Limb (tissue), 2 donors: ENCODE results near the gene TEX51.

Experiments used
- DNase-seq, 2 donors: peaks; one replicate each; pipeline ENCODE4 v3.0.0-alpha.2; 2016; ENCODE audit errors: extremely low spot score in 2 of 2

The TEX51 gene

GRCh38 chr2:126878601-126879000 is 20.1 kb upstream of the TEX51 start:
- DNase-seq = no peak

DNA sequence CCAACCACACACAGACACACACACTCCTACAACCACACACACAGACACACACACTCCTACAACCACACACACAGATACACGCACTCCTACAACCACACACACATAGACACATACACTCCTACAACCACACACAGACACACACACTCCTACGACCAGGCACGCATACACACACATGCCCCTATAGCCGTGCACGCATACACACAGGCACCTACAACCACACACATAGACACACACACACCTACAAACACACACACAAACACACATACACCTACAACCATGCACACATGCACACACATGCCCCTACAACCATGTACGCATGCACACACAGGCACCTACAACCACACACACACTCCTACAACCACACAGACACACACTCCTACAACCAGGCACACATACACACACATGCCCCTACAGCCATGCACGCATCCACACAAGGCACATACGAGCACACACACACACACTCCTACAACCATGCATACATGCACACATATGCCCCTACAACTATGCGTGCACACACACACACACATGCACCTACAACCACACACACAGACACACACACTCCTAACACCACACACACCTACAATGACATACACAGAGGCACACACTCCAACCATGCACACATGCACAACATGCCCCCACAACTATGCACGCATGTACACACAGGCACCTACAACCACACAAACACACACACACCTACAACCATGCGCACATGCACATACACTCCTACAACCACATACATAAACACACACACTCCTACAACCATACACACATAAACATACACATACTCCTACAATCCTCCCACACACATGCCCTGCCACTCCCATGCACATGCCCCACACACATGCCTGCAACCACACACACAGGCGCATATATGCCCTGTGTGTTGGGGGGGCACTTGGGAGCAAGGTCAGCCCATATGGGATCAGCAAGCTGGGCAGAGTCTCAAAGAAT is 19.1 kb upstream of the TEX51 start:
- DNase-seq = no peak

DNA sequence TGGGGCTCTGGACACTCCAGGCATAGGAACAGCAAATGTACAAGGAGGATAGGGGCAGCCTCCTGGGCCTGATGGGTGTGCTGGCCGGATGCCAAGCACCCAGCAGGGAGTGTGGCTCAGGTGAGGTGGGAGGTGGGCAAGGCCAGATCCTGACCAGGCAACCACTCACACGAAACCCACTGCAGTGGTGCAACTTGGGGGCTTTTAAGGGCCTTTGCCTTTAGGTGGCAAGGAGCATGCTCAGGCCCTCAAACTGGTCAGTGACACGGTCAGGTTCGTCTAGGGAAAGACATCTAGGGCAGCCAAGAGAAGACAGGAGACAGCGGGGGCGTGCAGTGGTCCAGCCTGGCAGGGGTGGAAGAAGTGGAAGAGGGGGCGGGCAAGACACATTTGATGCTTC is 18.4 kb upstream of the TEX51 start:
- DNase-seq = peak in 1 of 2 donors; percentile 17

DNA sequence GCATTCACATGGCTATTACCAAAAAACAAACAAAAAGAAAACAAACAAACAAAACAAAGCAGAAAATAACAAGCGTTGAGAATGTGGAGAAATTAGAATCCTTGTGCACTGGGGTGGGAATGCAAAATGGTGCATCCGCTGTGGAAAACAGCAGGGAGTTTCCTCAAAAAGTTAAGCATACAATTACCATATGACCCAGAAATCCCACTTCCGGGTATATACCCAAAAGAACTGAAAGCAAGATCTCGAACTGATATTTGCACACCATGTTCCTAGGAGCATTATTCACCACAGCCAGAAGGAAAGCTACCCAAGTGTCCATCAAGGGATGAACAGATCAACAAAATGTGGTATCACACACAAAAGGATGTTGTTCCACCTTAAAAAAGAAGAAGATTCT is 17.9 kb upstream of the TEX51 start:
- no peak for DNase-seq

DNA sequence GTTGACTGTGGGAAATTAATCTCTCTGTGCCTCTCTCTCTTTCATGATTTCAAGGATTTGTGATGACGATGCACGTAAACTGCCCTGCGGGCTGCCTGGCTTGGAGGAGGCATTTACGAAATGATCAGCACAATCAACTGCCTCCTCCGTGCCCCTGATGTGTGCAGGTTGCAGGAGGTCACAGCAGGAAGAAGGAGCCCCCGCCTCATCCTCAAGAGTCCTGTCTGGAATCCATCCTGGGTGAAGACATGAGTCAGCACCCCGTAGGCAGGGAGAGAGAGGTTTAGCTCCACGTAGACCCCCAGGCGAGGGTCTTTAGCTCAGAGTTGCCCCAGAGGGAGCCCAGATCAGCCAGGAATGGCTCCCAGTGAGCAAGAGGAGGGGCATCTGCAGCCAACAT is 17.1 kb upstream of the TEX51 start:
- no peak for DNase-seq

DNA sequence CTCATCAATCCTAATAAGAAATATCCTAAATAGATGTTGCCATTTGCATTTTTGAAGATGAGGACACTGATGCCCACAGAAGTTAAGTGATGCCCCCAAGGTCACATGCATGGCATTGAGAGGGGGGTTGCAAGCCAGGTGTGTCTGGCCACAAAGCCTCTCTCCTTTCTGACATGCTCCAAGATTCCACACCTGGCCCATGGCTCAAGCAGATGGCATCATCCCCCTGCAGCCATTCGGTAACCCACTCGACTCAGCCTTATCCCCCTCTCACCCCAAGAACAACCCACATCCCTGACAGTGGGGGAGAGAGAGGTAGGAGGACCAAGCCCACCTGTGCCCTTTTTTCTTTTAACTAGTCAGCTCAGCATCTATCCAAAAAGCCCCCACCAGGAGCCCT is 16.5 kb upstream of the TEX51 start:
- no peak for DNase-seq

- DNase-seq = no peak
Observed at GRCh38 chr2:126882736-126883665, 15.7 kb upstream of the TEX51 start.

DNA sequence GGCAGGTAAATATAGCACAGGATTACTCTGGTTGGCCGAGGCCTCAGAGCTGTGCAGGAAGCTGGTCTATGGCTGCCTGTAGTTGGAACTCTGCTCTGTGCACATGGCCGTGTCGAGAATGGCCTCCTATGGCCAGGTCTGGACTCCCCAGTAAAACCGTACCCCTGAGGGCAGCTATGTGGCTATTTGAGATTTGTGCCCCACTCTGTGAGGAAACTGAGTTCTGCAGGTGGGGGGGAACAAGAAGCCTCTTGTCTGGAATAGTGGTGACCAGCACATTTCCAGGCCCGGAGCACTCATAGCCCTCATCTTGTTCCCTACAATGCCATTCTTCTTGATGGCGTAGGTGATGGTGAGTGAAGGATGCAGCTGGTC is 15.0 kb upstream of the TEX51 start:
- no peak for DNase-seq

GRCh38 chr2:126884861-126885750 is 13.6 kb upstream of the TEX51 start:
- DNase-seq = peak in 1 of 2 donors; percentile 16

DNA sequence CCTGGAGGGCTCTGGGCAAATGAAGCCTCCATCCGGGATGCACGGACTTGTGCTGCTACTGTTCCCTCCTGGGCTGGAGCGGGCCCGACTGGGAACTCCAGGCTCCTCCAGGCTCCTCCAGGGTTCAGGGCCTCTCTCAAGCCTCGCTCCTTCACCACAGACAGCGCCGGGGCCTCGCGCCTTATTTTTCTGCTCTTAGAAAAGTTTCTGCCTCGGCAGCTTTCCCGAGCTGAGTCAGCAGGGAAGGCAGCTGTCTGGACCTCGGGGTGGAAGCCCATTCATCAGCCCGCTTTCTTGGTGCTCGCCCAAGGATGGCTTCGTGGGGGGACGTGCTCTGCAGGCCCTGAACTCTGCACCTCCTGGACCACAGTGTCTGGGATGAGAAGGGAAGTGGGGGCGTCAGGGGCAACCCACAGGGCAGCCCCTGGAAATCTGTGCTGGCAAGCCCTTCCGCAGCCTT is 12.9 kb upstream of the TEX51 start:
- peak; percentile 27 to 69 for DNase-seq

GRCh38 chr2:126886211-126886915 is 12.3 kb upstream of the TEX51 start:
- peak; percentile 55 to 89 for DNase-seq

GRCh38 chr2:126886916-126887280 is 11.8 kb upstream of the TEX51 start:
- no peak for DNase-seq

GRCh38 chr2:126887506-126887905 is 11.2 kb upstream of the TEX51 start:
- DNase-seq = no peak

DNA sequence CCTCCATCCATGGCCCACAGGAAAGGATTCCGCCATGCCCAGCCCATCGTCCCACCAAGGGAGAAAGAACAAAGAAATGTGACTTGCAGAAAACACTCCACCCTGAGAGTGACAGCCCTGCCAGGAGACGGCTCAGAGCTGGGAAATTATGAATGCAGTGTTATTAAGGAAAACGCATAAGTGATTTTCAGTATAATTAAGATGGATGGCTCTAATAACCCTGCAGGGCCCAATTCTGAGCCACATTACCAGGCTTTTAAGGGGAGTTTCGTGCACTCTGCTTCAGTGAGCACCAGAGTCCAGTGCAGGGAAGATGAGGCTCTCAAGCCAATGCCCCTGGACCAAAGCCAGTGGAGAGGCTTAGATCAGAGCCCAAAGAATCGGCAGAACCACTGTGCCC is 10.6 kb upstream of the TEX51 start:
- DNase-seq = peak in 1 of 2 donors; percentile 28

DNA sequence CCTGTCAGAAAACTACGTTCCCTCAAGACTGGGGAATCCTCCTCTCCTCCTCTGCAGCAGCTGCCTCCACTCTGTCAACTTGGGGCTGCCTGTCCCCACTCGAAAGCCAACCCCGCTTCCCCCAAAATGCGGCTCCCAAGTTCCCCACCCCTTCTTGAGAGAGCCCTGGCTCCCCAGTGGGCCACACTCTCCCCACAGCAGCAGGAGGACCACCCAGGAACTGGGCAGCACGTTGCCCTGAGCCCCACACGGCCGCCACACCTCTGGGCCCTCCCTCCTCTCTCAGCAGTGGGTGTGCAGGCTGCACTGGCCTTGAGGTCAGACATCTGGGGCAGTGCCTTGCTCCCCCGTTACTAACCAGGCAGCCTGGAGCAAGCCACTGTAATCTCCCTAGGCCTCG is 9.6 kb upstream of the TEX51 start:
- DNase-seq = no peak

DNA sequence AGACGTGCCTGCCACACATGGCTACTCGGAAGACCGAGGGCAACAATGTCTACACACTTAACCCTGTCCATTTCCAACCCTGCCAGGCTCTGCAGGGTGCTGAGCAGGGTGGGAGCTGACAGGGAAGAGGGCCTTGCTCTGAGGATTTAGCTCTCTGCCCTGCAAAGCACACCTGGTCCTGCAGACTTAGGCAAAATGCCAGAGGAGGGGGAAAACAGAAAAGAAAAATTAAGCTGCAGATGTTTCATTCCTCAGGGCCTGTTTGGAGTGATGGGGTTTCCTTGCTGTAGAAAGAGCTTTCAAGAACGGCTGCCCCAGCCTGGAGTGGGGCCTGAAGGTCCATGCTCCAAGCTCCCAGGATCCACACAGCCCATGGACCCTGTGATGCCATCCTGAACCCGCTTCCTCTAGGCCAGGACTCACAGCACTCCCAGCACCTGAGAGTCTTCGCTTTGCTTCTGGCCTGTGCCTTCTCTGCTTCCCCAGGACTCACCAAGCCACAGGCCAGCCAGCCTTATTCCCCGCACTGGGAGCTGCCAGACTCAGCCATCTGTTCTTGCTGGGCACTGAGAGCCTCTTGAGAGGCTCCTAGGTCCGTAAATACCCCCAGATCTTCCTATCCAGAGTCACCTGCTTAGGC is 9.1 kb upstream of the TEX51 start:
- peak in 1 of 2 donors; percentile 28 for DNase-seq

DNA sequence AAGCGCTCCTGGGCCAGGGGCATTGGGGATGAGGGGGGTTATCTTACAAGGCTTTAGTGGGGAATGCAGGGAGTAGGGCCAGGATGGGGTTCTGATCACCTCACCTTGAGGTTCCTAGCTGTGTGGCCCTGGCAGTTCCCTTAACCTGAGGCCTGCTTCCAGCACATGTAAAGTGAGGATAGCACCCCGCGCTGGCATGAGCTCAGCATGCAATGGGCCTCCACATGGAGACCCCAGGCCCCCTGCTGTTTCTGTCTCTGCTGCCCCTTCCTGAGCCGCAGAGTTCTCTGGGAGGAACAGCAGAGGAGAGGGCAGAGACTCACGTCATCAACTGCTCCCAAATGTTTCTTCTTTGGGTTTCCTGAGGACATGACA is 8.6 kb upstream of the TEX51 start:
- peak in 1 of 2 donors; percentile 25 for DNase-seq

DNA sequence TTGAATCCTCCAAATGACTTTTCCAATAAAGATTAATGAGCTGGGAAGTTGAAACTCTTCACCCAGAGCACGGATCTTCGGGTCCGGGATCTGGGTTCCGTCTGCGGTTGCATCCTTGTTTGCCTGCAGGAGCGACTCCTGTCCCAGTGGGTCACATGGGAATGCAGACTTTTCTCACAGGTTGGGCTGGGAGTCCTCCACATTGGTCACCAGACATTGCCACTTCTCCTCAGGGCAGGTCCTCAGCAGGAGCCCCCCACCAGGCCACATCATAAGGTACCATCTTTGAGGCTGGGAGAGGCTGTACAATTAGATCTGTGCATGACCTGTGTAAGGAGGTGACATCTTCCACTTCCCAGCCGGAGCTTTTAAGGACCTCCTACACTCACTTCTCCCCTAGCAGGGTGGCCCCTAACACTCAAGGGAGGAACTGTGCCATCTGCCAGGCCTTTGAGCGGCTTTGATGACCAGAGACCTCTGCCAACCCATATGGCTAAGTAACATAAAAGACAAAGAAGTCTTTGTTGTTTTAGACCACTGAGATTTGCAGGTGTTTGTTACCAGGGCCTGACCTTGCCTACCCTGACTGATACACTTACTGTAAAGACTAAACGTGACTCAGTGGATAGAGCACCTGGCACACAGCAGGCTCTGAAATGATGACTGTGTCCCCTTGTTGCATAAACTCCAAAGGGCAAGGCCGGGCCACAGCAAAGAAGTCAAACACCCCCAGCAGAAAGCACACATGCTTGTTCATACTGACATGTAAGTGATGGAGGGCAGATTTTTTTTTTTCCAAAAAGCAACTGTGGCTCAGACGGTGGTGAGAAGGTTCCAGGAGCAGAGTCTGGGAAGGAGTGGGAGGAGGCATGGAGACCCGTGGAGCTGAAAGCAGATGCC is 7.9 kb upstream of the TEX51 start:
- peak in 1 of 2 donors; percentile 16 for DNase-seq
